ENCODE data around the gene IFT22.
"Not testable (repeated sequence)": the region's sequence is repeated elsewhere in the genome, so short reads cannot be mapped to it uniquely, and the experiment has no call there.

The IFT22 gene

GRCh38 chr7:101315336-101315735, 6.3 kb downstream of the IFT22 start:
- DNase-seq (ENCODE audit: low read depth in 1 of 2, low spot score in 1 of 2), result no peak

GRCh38 chr7:101308245-101309085, 13.1 kb downstream of the IFT22 start:
- no peak for DNase-seq (ENCODE audit: low read depth in 1 of 2, low spot score in 1 of 2)

- no peak for DNase-seq (ENCODE audit: low read depth in 1 of 2, low spot score in 1 of 2)
These were observed 15.3 kb downstream of the IFT22 start for GRCh38 chr7:101306307-101306706.

GRCh38 chr7:101303102-101303701, 18.4 kb downstream of the IFT22 start:
- no peak for DNase-seq (ENCODE audit: low read depth in 1 of 2, low spot score in 1 of 2)

GRCh38 chr7:101302641-101303101, 18.9 kb downstream of the IFT22 start:
- no peak for DNase-seq (ENCODE audit: low read depth in 1 of 2, low spot score in 1 of 2)

- DNase-seq (ENCODE audit: low read depth in 1 of 2, low spot score in 1 of 2), result no peak
These were observed 20.9 kb downstream of the IFT22 start for GRCh38 chr7:101300465-101301376.

GRCh38 chr7:101299511-101300464, 21.8 kb downstream of the IFT22 start:
- no peak for DNase-seq (ENCODE audit: low read depth in 1 of 2, low spot score in 1 of 2)

- DNase-seq (ENCODE audit: low read depth in 1 of 2, low spot score in 1 of 2), result no peak
These were observed 26.8 kb downstream of the IFT22 start for GRCh38 chr7:101294832-101295121.

GRCh38 chr7:101294039-101294831, 27.4 kb downstream of the IFT22 start:
- no peak for DNase-seq (ENCODE audit: low read depth in 1 of 2, low spot score in 1 of 2)

- not testable (repeated sequence) for DNase-seq (ENCODE audit: low read depth in 1 of 2, low spot score in 1 of 2)
These were observed 28.3 kb downstream of the IFT22 start for GRCh38 chr7:101293069-101294021.

- not testable (repeated sequence) for DNase-seq (ENCODE audit: low read depth in 1 of 2, low spot score in 1 of 2)
These were observed 29.0 kb downstream of the IFT22 start for GRCh38 chr7:101292566-101292965.

- DNase-seq (ENCODE audit: low read depth in 1 of 2, low spot score in 1 of 2), result peak; percentile 15 to 47
These were observed 31.2 kb downstream of the IFT22 start for GRCh38 chr7:101290186-101291037.

- DNase-seq (ENCODE audit: low read depth in 1 of 2, low spot score in 1 of 2), result not testable (repeated sequence)
These were observed 31.9 kb downstream of the IFT22 start for GRCh38 chr7:101289687-101290086.

- DNase-seq (ENCODE audit: low read depth in 1 of 2, low spot score in 1 of 2), result no peak
These were observed 33.2 kb downstream of the IFT22 start for GRCh38 chr7:101288439-101288838.

- no peak for DNase-seq (ENCODE audit: low read depth in 1 of 2, low spot score in 1 of 2)
These were observed 34.6 kb downstream of the IFT22 start for GRCh38 chr7:101287032-101287431.

GRCh38 chr7:101285880-101286279, 35.7 kb downstream of the IFT22 start:
- DNase-seq (ENCODE audit: low read depth in 1 of 2, low spot score in 1 of 2), result not testable (repeated sequence)

- DNase-seq (ENCODE audit: low read depth in 1 of 2, low spot score in 1 of 2), result no peak
These were observed 36.4 kb downstream of the IFT22 start for GRCh38 chr7:101285171-101285570.

- not testable (repeated sequence) for DNase-seq (ENCODE audit: low read depth in 1 of 2, low spot score in 1 of 2)
These were observed 40.7 kb downstream of the IFT22 start for GRCh38 chr7:101280912-101281311.
